ENCODE results near the gene PRR36. TPM values are rescaled to one million over a fixed set of nuclear protein-coding genes. Genes with fewer than 3 reads are reported as not detected.

The PRR36 gene
- total RNA-seq, 4 donors from 2014 or later: 0.13 to 0.45 (median 0.20) TPM

DNA sequence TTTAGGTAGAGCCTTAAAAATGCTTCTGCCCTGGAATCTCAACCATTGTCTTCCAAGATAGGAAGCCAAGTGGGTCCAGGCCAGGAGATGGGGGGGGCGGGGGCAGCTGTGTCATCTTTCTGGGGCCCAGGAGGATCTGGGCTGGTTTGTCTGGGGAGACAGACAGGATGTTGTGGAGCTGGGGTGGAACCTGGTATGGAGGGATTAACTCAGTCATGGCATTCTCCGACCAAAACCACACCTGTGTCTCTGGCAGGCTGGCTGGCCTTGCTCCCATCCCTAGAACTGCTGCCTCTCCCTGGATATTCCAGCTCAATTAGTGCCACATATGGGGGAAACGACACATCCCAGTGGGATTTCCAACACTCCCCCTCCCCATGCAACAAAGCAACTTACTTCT lies 26.7 kb upstream of the PRR36 start:
- Histone ChIP-seq H3K4me1 (peaks cover 22 to 25% of the 10 kb centered on the region in 2 donors), H3K9me3 (no peaks in the 10 kb centered on the region), H3K27ac (no peak overlapping the region), H3K36me3 (peaks cover 0 to 4% of the 10 kb centered on the region in 2 donors), H3K4me3 (replicated peaks in 1 of 3) (no peak overlapping the region), H3K27me3 (no peaks in the 10 kb centered on the region)
- TF ChIP-seq, protein P1, sequence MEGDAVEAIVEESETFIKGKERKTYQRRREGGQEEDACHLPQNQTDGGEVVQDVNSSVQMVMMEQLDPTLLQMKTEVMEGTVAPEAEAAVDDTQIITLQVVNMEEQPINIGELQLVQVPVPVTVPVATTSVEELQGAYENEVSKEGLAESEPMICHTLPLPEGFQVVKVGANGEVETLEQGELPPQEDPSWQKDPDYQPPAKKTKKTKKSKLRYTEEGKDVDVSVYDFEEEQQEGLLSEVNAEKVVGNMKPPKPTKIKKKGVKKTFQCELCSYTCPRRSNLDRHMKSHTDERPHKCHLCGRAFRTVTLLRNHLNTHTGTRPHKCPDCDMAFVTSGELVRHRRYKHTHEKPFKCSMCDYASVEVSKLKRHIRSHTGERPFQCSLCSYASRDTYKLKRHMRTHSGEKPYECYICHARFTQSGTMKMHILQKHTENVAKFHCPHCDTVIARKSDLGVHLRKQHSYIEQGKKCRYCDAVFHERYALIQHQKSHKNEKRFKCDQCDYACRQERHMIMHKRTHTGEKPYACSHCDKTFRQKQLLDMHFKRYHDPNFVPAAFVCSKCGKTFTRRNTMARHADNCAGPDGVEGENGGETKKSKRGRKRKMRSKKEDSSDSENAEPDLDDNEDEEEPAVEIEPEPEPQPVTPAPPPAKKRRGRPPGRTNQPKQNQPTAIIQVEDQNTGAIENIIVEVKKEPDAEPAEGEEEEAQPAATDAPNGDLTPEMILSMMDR (IDR thresholded peaks at IDR 0.05): no peak
- intact Hi-C loops (cut with DNase I): no loop called here
- WGBS, 2 donors: 81 to 82% methylated on average over 2 to 3 of the region's 3 CpGs
- DNase-seq: no peak

DNA sequence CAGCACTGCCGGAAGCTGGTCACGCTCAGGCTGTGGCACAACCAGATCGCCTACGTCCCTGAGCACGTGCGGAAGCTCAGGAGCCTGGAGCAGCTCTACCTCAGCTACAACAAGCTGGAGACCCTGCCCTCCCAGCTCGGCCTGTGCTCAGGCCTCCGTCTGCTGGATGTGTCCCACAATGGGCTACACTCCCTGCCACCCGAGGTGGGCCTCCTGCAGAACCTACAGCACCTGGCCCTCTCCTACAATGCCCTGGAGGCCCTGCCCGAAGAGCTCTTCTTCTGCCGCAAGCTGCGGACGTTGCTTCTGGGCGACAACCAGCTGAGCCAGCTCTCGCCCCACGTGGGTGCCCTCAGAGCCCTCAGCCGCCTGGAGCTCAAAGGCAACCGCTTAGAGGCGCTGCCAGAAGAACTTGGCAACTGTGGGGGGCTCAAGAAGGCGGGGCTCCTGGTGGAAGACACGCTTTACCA lies 26.2 kb upstream of the PRR36 start:
- 77 to 88% methylated on average over 8 to 13 of the region's 21 CpGs for WGBS, 2 donors
- no peak overlapping the region for H3K27ac ChIP-seq
- intact Hi-C loops (cut with DNase I): no loop called here

DNA sequence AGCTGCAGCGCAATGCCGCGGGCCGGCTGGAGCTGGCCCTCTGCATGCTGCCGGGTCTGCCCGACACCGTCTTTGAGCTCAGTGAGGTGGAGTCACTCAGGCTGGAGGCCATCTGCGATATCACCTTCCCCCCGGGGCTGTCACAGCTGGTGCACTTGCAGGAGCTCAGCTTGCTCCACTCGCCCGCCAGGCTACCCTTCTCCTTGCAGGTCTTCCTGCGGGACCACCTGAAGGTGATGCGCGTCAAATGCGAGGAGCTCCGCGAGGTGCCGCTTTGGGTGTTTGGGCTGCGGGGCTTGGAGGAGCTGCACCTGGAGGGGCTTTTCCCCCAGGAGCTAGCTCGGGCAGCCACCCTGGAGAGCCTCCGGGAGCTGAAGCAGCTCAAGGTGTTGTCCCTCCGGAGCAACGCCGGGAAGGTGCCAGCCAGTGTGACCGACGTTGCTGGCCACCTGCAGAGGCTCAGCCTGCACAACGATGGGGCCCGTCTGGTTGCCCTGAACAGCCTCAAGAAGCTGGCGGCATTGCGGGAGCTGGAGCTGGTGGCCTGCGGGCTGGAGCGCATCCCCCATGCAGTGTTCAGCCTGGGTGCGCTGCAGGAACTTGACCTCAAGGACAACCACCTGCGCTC lies 25.7 kb upstream of the PRR36 start:
- WGBS, 2 donors: 94 to 100% methylated on average over 10 to 11 of the region's 34 CpGs
- no peak for TF ChIP-seq POLR2A (IDR thresholded peaks at IDR 0.05)
- TF ChIP-seq, protein P1 (IDR thresholded peaks at IDR 0.05): no peak
- H3K27me3 ChIP-seq: no peaks in the 10 kb centered on the region
- H3K27ac ChIP-seq: no peak overlapping the region
- peaks cover 11 to 14% of the 10 kb centered on the region in 2 donors for H3K4me1 ChIP-seq
- no peak overlapping the region for H3K4me3 ChIP-seq (replicated peaks in 1 of 3)
- no peaks in the 10 kb centered on the region for H3K9me3 ChIP-seq
- intact Hi-C loops (cut with DNase I): no loop called here
- H3K36me3 ChIP-seq: no peaks in the 10 kb centered on the region
- no peak for DNase-seq

More for the DNA sequence above, 26.2 kb upstream of the PRR36 start:
- DNase-seq: no peak
- Histone ChIP-seq H3K4me3 (replicated peaks in 1 of 3) (no peak overlapping the region), H3K36me3 (no peaks in the 10 kb centered on the region), H3K4me1 (peaks cover 17 to 20% of the 10 kb centered on the region in 2 donors), H3K27me3 (no peaks in the 10 kb centered on the region), H3K9me3 (no peaks in the 10 kb centered on the region)
- no peak for TF ChIP-seq POLR2A (IDR thresholded peaks at IDR 0.05)
- TF ChIP-seq, protein P1 (IDR thresholded peaks at IDR 0.05): no peak

DNA sequence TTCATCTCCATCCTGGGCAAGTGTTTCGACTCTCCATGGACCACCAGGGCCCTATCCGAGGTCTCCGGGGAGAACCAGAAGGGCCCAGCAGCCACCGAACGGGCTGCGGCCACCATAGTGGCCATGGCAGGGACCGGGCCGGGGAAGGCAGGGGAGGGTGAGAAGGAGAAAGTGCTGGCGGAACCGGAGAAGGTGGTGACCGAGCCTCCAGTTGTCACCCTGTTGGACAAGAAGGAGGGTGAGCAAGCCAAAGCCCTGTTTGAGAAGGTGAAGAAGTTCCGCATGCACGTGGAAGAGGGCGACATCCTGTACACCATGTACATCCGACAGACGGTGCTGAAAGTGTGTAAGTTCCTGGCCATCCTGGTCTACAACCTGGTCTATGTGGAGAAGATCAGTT lies 24.8 kb upstream of the PRR36 start:
- H3K36me3 ChIP-seq: no peaks in the 10 kb centered on the region
- no peaks in the 10 kb centered on the region for H3K27me3 ChIP-seq
- peaks cover 6 to 7% of the 10 kb centered on the region in 2 donors for H3K4me1 ChIP-seq
- H3K9me3 ChIP-seq: no peaks in the 10 kb centered on the region
- 95 to 97% methylated on average over 16 of the region's 16 CpGs for WGBS, 2 donors
- DNase-seq: no peak
- intact Hi-C loops (cut with DNase I): no loop called here
- no peak overlapping the region for H3K27ac ChIP-seq
- no peak for TF ChIP-seq POLR2A (IDR thresholded peaks at IDR 0.05)
- TF ChIP-seq, protein P1 (IDR thresholded peaks at IDR 0.05): no peak
- H3K4me3 ChIP-seq (replicated peaks in 1 of 3): no peak overlapping the region

DNA sequence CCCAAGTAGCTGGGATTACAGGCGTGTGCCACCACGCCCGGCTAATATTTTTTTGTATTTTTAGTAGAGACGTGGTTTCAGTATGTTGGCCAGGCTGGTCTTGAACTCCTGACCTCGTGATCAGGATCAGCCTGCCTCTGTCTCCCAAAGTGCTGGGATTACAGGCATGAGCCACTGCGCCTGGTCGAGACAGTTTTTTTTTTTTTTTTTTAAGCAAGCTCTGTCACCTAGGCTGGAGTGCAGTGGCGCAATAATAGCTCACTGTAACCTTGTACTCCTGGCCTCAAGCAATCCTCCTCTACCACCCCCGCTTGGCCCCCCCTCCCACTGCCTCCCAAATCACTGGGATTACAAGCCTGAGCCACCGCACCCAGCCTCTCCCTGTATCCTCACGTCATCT lies 23.1 kb upstream of the PRR36 start:
- H3K36me3 ChIP-seq: no peaks in the 10 kb centered on the region
- no peaks in the 10 kb centered on the region for H3K4me1 ChIP-seq
- intact Hi-C loops (cut with DNase I): no loop called here
- DNase-seq: no peak
- 92 to 94% methylated on average over 11 of the region's 11 CpGs for WGBS, 2 donors
- H3K27ac ChIP-seq: no peak overlapping the region
- H3K27me3 ChIP-seq: no peaks in the 10 kb centered on the region
- H3K9me3 ChIP-seq: no peaks in the 10 kb centered on the region
- TF ChIP-seq, protein P1 (IDR thresholded peaks at IDR 0.05): no peak
- TF ChIP-seq POLR2A (IDR thresholded peaks at IDR 0.05): no peak
- H3K4me3 ChIP-seq (replicated peaks in 1 of 3): no peak overlapping the region

Measured in thyroid gland (tissue), 4 donors.